Tibial artery (tissue), 4 donors: ENCODE data around the gene RAPGEFL1.
"Not testable (repeated sequence)": the region's sequence is repeated elsewhere in the genome, so short reads cannot be mapped to it uniquely, and the experiment has no call there.

Experiments used
- DNase-seq, 2 donors: peaks; one replicate each; pipeline ENCODE4 v3.0.0-alpha.2; 2019
- H3K27ac ChIP-seq, 2 donors: fragments of 200-600 bp; sonication (generic) in 1 of 2; 1 replicate in 1 of 2; 2 replicates in 1 of 2; pipeline ENCODE4 v1.5.1; 2018 to 2019; ENCODE audit warnings: mild to moderate bottlenecking in 1 of 2
- H3K27me3 ChIP-seq, 2 donors: fragments of 200-600 bp; sonication (generic) in 1 of 2; one replicate each; pipeline versions ENCODE4 v1.5.1 to v1.6.0; 2016 to 2019
- H3K36me3 ChIP-seq, 3 donors: fragments of 200-600 bp; sonication (generic) in 2 of 3; one replicate each; pipeline ENCODE4 v1.5.1; 2016 to 2019; ENCODE audit warnings: mild to moderate bottlenecking in 2 of 3
- H3K4me1 ChIP-seq, 4 donors: fragments of 200-600 bp; sonication (generic) in 2 of 4; 1 replicate in 3 of 4; 2 replicates in 1 of 4; pipeline ENCODE4 v1.5.1; 2016 to 2019
- H3K4me3 ChIP-seq, 2 donors: fragments of 200-600 bp; sonication (generic) in 1 of 2; 1 replicate in 1 of 2; 2 replicates in 1 of 2; pipeline ENCODE4 v1.5.1; 2018 to 2019; ENCODE audit warnings: mild to moderate bottlenecking in 2 of 2
- H3K9me3 ChIP-seq, 3 donors: fragments of 200-600 bp; sonication (generic) in 1 of 3; one replicate each; pipeline ENCODE4 v1.5.1; 2016 to 2019
- CTCF ChIP-seq, 2 experiments: fragments of 200-600 bp in 1 of 2; fragments of 450-650 bp in 1 of 2; IDR thresholded peaks; one replicate each; pipeline ENCODE4 v1.5.1; 2017 to 2019; ENCODE audit warnings: antibody characterized with exemption in 2 of 2, mild to moderate bottlenecking in 1 of 2, moderate library complexity in 1 of 2
- intact Hi-C: fragments of 100-400 bp; cut with DNase I; formaldehyde crosslinking; loops from one replicate; pipeline ENCODE4 v1.15.0; 2023; ENCODE audit warnings: low total_unique reads

RAPGEFL1 gene

GRCh38 chr17:40218006-40218739, 40.9 kb downstream of the RAPGEFL1 start:
- H3K4me3 ChIP-seq, result peak overlapping the region; percentile 79 to 84
- H3K4me1 ChIP-seq, result peaks cover 0 to 19% (median 7%) of the 10 kb centered on the region in 4 donors
- intact Hi-C loops, result loop anchor here (10.0 kb wide), 1 partner anchor 613 kb away; the partner anchor contains the start of gene NEUROD2
- TF ChIP-seq CTCF (IDR thresholded peaks at IDR 0.05), result no peak
- H3K36me3 ChIP-seq, result no peaks in the 10 kb centered on the region
- DNase-seq, result no peak
- no peaks in the 10 kb centered on the region for H3K27me3 ChIP-seq
- H3K9me3 ChIP-seq, result no peaks in the 10 kb centered on the region
- H3K27ac ChIP-seq, result peak overlapping the region; percentile 94 to 95

- intact Hi-C loops, result loop anchor here (10.0 kb wide), 1 partner anchor 614 kb away; the partner anchor contains the start of gene NEUROD2
- Histone ChIP-seq H3K27me3 (no peaks in the 10 kb centered on the region), H3K36me3 (no peaks in the 10 kb centered on the region), H3K27ac (peak within 1 kb of the TSS; percentile 94 to 95), H3K9me3 (no peaks in the 10 kb centered on the region), H3K4me1 (peaks cover 0 to 23% (median 7%) of the 10 kb centered on the region in 4 donors), H3K4me3 (peak within 1 kb of the TSS; percentile 79 to 84)
- peak; percentile 96 to 98 for DNase-seq
- TF ChIP-seq CTCF (IDR thresholded peaks at IDR 0.05), result peak; percentile 72 to 79
Measured at GRCh38 chr17:40218740-40219593, 41.7 kb downstream of the RAPGEFL1 start, which contains the start of gene WIPF2. Gene WIPF2, plus strand, starts transcription at chr17:40219304. Its CDS starts 37,156 bp downstream, at chr17:40256460.

GRCh38 chr17:40219594-40220338, 42.5 kb downstream of the RAPGEFL1 start:
- peak in 1 of 2 donors; percentile 46 for DNase-seq
- intact Hi-C loops, result loop anchor here (10.0 kb wide), 1 partner anchor 615 kb away; the partner anchor contains the start of gene NEUROD2
- TF ChIP-seq CTCF (IDR thresholded peaks at IDR 0.05), result no peak
- Histone ChIP-seq H3K9me3 (no peaks in the 10 kb centered on the region), H3K27me3 (no peaks in the 10 kb centered on the region), H3K4me3 (peak overlapping the region; percentile 79 to 84), H3K27ac (peak overlapping the region; percentile 94 to 95), H3K36me3 (no peaks in the 10 kb centered on the region), H3K4me1 (peaks cover 0 to 31% (median 10%) of the 10 kb centered on the region in 4 donors)

GRCh38 chr17:40224718-40225550, 47.7 kb downstream of the RAPGEFL1 start:
- DNase-seq, result peak; percentile 67 to 83
- H3K4me3 ChIP-seq, result no peak overlapping the region
- peak overlapping the region; percentile 10 to 49 for H3K27ac ChIP-seq

GRCh38 chr17:40229146-40229545, 51.9 kb downstream of the RAPGEFL1 start:
- peaks cover 0 to 19% (median 4%) of the 10 kb centered on the region in 4 donors for H3K4me1 ChIP-seq
- H3K9me3 ChIP-seq, H3K4me3 ChIP-seq, H3K27ac ChIP-seq, H3K27me3 ChIP-seq, intact Hi-C loops: not testable (repeated sequence)
- peaks cover 27 to 38% (median 29%) of the 10 kb centered on the region in 3 donors for H3K36me3 ChIP-seq
- DNase-seq, result peak in 1 of 2 donors; percentile 38

More at GRCh38 chr17:40224718-40225550, 47.7 kb downstream of the RAPGEFL1 start:
- no peak for TF ChIP-seq CTCF (IDR thresholded peaks at IDR 0.05)
- Histone ChIP-seq H3K36me3 (peaks cover 10 to 20% (median 11%) of the 10 kb centered on the region in 3 donors), H3K27me3 (no peaks in the 10 kb centered on the region), H3K4me1 (peaks cover 0 to 39% (median 11%) of the 10 kb centered on the region in 4 donors), H3K9me3 (no peaks in the 10 kb centered on the region)
- intact Hi-C loops, result no loop called here
